Transverse colon (tissue), 3 donors: ENCODE data around the gene GTF3C4.
A peak's percentile ranks its signal among the peaks of the same experiment; 100 is the strongest.

Experiments
- CTCF ChIP-seq, 5 experiments: fragments of 200-600 bp in 3 of 5; fragments of 450-650 bp in 2 of 5; sonication (generic) in 3 of 5; IDR thresholded peaks; 1 replicate in 2 of 5; 2 replicates in 3 of 5; pipeline ENCODE4 v1.5.1; 2016 to 2017; ENCODE audit warnings: antibody characterized with exemption in 5 of 5, inconsistent platforms in 3 of 5, mild to moderate bottlenecking in 2 of 5, moderate library complexity in 1 of 5
- EP300 ChIP-seq: sonication (generic); formaldehyde crosslinking; IDR thresholded peaks from one replicate; pipeline ENCODE4 v1.6.1; 2017; ENCODE audit warnings: antibody characterized with exemption, low read depth

- TF ChIP-seq CTCF (IDR thresholded peaks at IDR 0.05) (peak in 1 of 5 experiments; percentile 5), EP300 (no peak)
Observed at GRCh38 chr9:132670457-132671391, at the start of gene GTF3C4.
